GM04503 (cell line): ENCODE data around the gene TPSB2.
"Not testable (repeated sequence)": the region's sequence is repeated elsewhere in the genome, so short reads cannot be mapped to it uniquely, and the experiment has no call there.

Source experiments
- DNase-seq: peaks from one replicate; pipeline ENCODE4 v3.0.0-alpha.2; 2012; ENCODE audit warnings: low read depth

Gene TPSB2

GRCh38 chr16:1261131-1261892 is 31.3 kb upstream of the TPSB2 start:
- no peak for DNase-seq

GRCh38 chr16:1260101-1260680 is 30.2 kb upstream of the TPSB2 start:
- no peak for DNase-seq

- no peak for DNase-seq
Observed at GRCh38 chr16:1259760-1260068, 29.7 kb upstream of the TPSB2 start.

- no peak for DNase-seq
Observed at GRCh38 chr16:1258906-1259759, 29.1 kb upstream of the TPSB2 start.

GRCh38 chr16:1258225-1258600 is 28.2 kb upstream of the TPSB2 start:
- DNase-seq = no peak

- DNase-seq = no peak
Observed at GRCh38 chr16:1257561-1258224, 27.7 kb upstream of the TPSB2 start.

GRCh38 chr16:1256874-1257322 is 26.9 kb upstream of the TPSB2 start:
- DNase-seq = no peak

- DNase-seq = not testable (repeated sequence)
Observed at GRCh38 chr16:1256296-1256873, 26.4 kb upstream of the TPSB2 start.

GRCh38 chr16:1255276-1256122 is 25.5 kb upstream of the TPSB2 start, which contains the start of gene TPSD1:
TPSD1 (plus strand) TSS chr16:1256069; CDS start chr16:1256281, 212 bp downstream.
- DNase-seq = not testable (repeated sequence)

GRCh38 chr16:1254821-1255220 is 24.8 kb upstream of the TPSB2 start:
- DNase-seq = not testable (repeated sequence)

GRCh38 chr16:1253701-1254364 is 23.8 kb upstream of the TPSB2 start:
- DNase-seq = not testable (repeated sequence)

GRCh38 chr16:1249031-1249755 is 19.2 kb upstream of the TPSB2 start:
- DNase-seq = not testable (repeated sequence)

GRCh38 chr16:1247903-1248537 is 18.0 kb upstream of the TPSB2 start:
- DNase-seq = not testable (repeated sequence)

- no peak for DNase-seq
Observed at GRCh38 chr16:1245452-1246020, 15.6 kb upstream of the TPSB2 start.

GRCh38 chr16:1244881-1245280 is 14.9 kb upstream of the TPSB2 start:
- DNase-seq = no peak

GRCh38 chr16:1243907-1244850 is 14.2 kb upstream of the TPSB2 start:
- DNase-seq = not testable (repeated sequence)

- DNase-seq = not testable (repeated sequence)
Observed at GRCh38 chr16:1243363-1243762, 13.4 kb upstream of the TPSB2 start.

GRCh38 chr16:1241081-1241480 is 11.1 kb upstream of the TPSB2 start:
- DNase-seq = not testable (repeated sequence)
